HG03025 (cell line): ENCODE data around the gene RAB23.
"Not testable (repeated sequence)": the region's sequence is repeated elsewhere in the genome, so short reads cannot be mapped to it uniquely, and the experiment has no call there.

Experiments used
- ATAC-seq: cut with Tn5 transposase; IDR thresholded peaks from one replicate; pipeline ENCODE4 v1.9.1; 2021; ENCODE audit warnings: mild to moderate bottlenecking, moderate library complexity; ENCODE audit not compliant: unreplicated experiment, low FRiP score

Gene RAB23

GRCh38 chr6:57243954-57244353, 21.8 kb upstream of the RAB23 start:
- ATAC-seq = no peak

GRCh38 chr6:57243526-57243925, 21.4 kb upstream of the RAB23 start:
- not testable (repeated sequence) for ATAC-seq

- no peak for ATAC-seq
These were observed 20.4 kb upstream of the RAB23 start for GRCh38 chr6:57242505-57242904.

GRCh38 chr6:57226221-57226620, 4.1 kb upstream of the RAB23 start:
- no peak for ATAC-seq

- no peak for ATAC-seq
These were observed 2.8 kb upstream of the RAB23 start for GRCh38 chr6:57224769-57225515.

- ATAC-seq = no peak
These were observed 603 bp upstream of the RAB23 start for GRCh38 chr6:57222743-57223077.

GRCh38 chr6:57221191-57221935, 744 bp downstream of the RAB23 start:
- ATAC-seq = peak; percentile 71

- ATAC-seq = no peak
These were observed 1.9 kb downstream of the RAB23 start for GRCh38 chr6:57220083-57220703.

GRCh38 chr6:57217270-57217669, 4.8 kb downstream of the RAB23 start:
- no peak for ATAC-seq

GRCh38 chr6:57216235-57217101, 5.6 kb downstream of the RAB23 start:
- no peak for ATAC-seq

- ATAC-seq = no peak
These were observed 6.8 kb downstream of the RAB23 start for GRCh38 chr6:57215260-57215659.

- ATAC-seq = no peak
These were observed 12.0 kb downstream of the RAB23 start for GRCh38 chr6:57210060-57210459.

- ATAC-seq = no peak
These were observed 13.1 kb downstream of the RAB23 start for GRCh38 chr6:57209030-57209429.

GRCh38 chr6:57207872-57208271, 14.2 kb downstream of the RAB23 start:
- no peak for ATAC-seq

GRCh38 chr6:57207141-57207540, 15.0 kb downstream of the RAB23 start:
- no peak for ATAC-seq

GRCh38 chr6:57205550-57206328, 16.4 kb downstream of the RAB23 start:
- no peak for ATAC-seq

GRCh38 chr6:57201718-57202117, 20.4 kb downstream of the RAB23 start:
- no peak for ATAC-seq

GRCh38 chr6:57198926-57199636, 23.0 kb downstream of the RAB23 start:
- ATAC-seq = no peak

GRCh38 chr6:57195457-57195856, 26.6 kb downstream of the RAB23 start:
- ATAC-seq = no peak
